ENCODE results near the gene RMDN2. TPM values are rescaled to one million over a fixed set of nuclear protein-coding genes. Genes with fewer than 3 reads are reported as not detected.

RMDN2 gene
- total RNA-seq, 1 donor from 2014 or later = 7.0 TPM

GRCh38 chr2:37880551-37880950 is 44.5 kb upstream of the RMDN2 start:
- Mint-ChIP-seq H3K4me1 (ENCODE audit: unreplicated experiment) (peaks cover 12% of the 10 kb centered on the region), H3K27me3 (peaks cover 28% of the 10 kb centered on the region), H3K27ac (no peak overlapping the region), H3K36me3 (no peaks in the 10 kb centered on the region), H3K4me3 (no peak overlapping the region), H3K9me3 (no peaks in the 10 kb centered on the region)
- no peak for TF ChIP-seq CTCF (conservative IDR thresholded peaks at IDR 0.05)
- no peak for DNase-seq (ENCODE audit: extremely low spot score, unreplicated experiment)

- TF ChIP-seq CTCF (conservative IDR thresholded peaks at IDR 0.05) = no peak
- Mint-ChIP-seq H3K36me3 (no peaks in the 10 kb centered on the region), H3K4me1 (ENCODE audit: unreplicated experiment) (peaks cover 5% of the 10 kb centered on the region), H3K9me3 (no peaks in the 10 kb centered on the region), H3K4me3 (no peak overlapping the region), H3K27ac (no peak overlapping the region), H3K27me3 (peaks cover 24% of the 10 kb centered on the region)
- DNase-seq (ENCODE audit: extremely low spot score, unreplicated experiment) = no peak
Observed at GRCh38 chr2:37881397-37881796, 43.7 kb upstream of the RMDN2 start.

- Mint-ChIP-seq H3K4me1 (ENCODE audit: unreplicated experiment) (peaks cover 5% of the 10 kb centered on the region), H3K9me3 (no peaks in the 10 kb centered on the region), H3K36me3 (no peaks in the 10 kb centered on the region), H3K4me3 (no peak overlapping the region), H3K27me3 (peaks cover 24% of the 10 kb centered on the region), H3K27ac (no peak overlapping the region)
- no peak for TF ChIP-seq CTCF (conservative IDR thresholded peaks at IDR 0.05)
- DNase-seq (ENCODE audit: extremely low spot score, unreplicated experiment) = no peak
Observed at GRCh38 chr2:37882036-37882435, 43.1 kb upstream of the RMDN2 start.

- Mint-ChIP-seq H3K4me1 (ENCODE audit: unreplicated experiment) (no peaks in the 10 kb centered on the region), H3K27ac (no peak overlapping the region), H3K27me3 (peaks cover 23% of the 10 kb centered on the region), H3K4me3 (no peak overlapping the region), H3K36me3 (no peaks in the 10 kb centered on the region), H3K9me3 (peaks cover 5% of the 10 kb centered on the region)
- no peak for TF ChIP-seq CTCF (conservative IDR thresholded peaks at IDR 0.05)
- DNase-seq (ENCODE audit: extremely low spot score, unreplicated experiment) = no peak
Observed at GRCh38 chr2:37883518-37883917, 41.6 kb upstream of the RMDN2 start.

- DNase-seq (ENCODE audit: extremely low spot score, unreplicated experiment) = no peak
- H3K27me3 Mint-ChIP-seq = peaks cover 16% of the 10 kb centered on the region
- no peaks in the 10 kb centered on the region for H3K4me1 Mint-ChIP-seq (ENCODE audit: unreplicated experiment)
- H3K9me3 Mint-ChIP-seq = peaks cover 5% of the 10 kb centered on the region
- TF ChIP-seq CTCF (conservative IDR thresholded peaks at IDR 0.05) = no peak
- H3K36me3 Mint-ChIP-seq = no peaks in the 10 kb centered on the region
- no peak overlapping the region for H3K27ac Mint-ChIP-seq
- no peak overlapping the region for H3K4me3 Mint-ChIP-seq
Observed at GRCh38 chr2:37885329-37885993, 39.6 kb upstream of the RMDN2 start.

Measured in type B pancreatic cell (in vitro differentiated cells).